H9 (cell line): ENCODE results near the gene DENR. TPM values are rescaled to one million over a fixed set of nuclear protein-coding genes. Genes with fewer than 3 reads are reported as not detected.

ENCODE experiments used
- DNase-seq: peaks from one replicate; pipeline ENCODE4 v3.0.0-alpha.2; 2017
- H2AFZ ChIP-seq: one replicate; pipeline ENCODE4 v1.6.1; 2013; ENCODE audit warnings: mild to moderate bottlenecking, low read length, control low read depth, moderate library complexity
- H2AK5ac ChIP-seq: 2 replicates; pipeline ENCODE4 v1.6.1; 2013; ENCODE audit warnings: low read length, control low read depth, mixed read lengths; ENCODE audit not compliant: insufficient read length
- H2BK120ac ChIP-seq: one replicate; pipeline ENCODE4 v1.6.1; 2013; ENCODE audit warnings: low read depth, mild to moderate bottlenecking, low read length, control low read depth, inconsistent platforms; ENCODE audit not compliant: poor library complexity, severe bottlenecking
- H2BK12ac ChIP-seq: 2 replicates; pipeline ENCODE4 v1.6.1; 2013; ENCODE audit warnings: low read length, control low read depth, mixed read lengths, low read depth; ENCODE audit not compliant: insufficient read length
- H2BK15ac ChIP-seq: 2 replicates; pipeline ENCODE4 v1.6.1; 2013; ENCODE audit warnings: low read depth, low read length, control low read depth
- H2BK20ac ChIP-seq: one replicate; pipeline ENCODE4 v1.6.1; 2013; ENCODE audit warnings: low read depth, mild to moderate bottlenecking, low read length, control low read depth, inconsistent platforms; ENCODE audit not compliant: poor library complexity, severe bottlenecking
- H2BK5ac ChIP-seq: 2 replicates; pipeline ENCODE4 v1.6.1; 2013; ENCODE audit warnings: low read length, control low read depth, mixed read lengths; ENCODE audit not compliant: insufficient read length
- H3K14ac ChIP-seq: 2 replicates; pipeline ENCODE4 v1.6.1; 2013; ENCODE audit warnings: low read length, control low read depth; ENCODE audit not compliant: insufficient read depth
- H3K18ac ChIP-seq: 2 replicates; pipeline ENCODE4 v1.6.1; 2013; ENCODE audit warnings: low read depth, mild to moderate bottlenecking, mixed read lengths, low read length, control low read depth; ENCODE audit not compliant: insufficient read length
- H3K23ac ChIP-seq: 2 replicates; pipeline ENCODE4 v1.6.1; 2013; ENCODE audit warnings: low read length, control low read depth, mixed read lengths, low read depth; ENCODE audit not compliant: insufficient read length
- H3K23me2 ChIP-seq: 2 replicates; pipeline ENCODE4 v1.6.1; 2013; ENCODE audit warnings: low read depth, mild to moderate bottlenecking, mixed read lengths, low read length, control low read depth; ENCODE audit not compliant: insufficient read length, poor library complexity, severe bottlenecking
- H3K27ac ChIP-seq: 2 replicates; pipeline ENCODE4 v1.5.1; 2013; ENCODE audit warnings: low read length, control low read depth, mixed read lengths, low read depth; ENCODE audit not compliant: insufficient read length
- H3K27me3 ChIP-seq: 2 replicates; pipeline ENCODE4 v1.6.1; 2013; ENCODE audit warnings: low read length, control low read depth, inconsistent platforms; ENCODE audit not compliant: insufficient read depth
- H3K4ac ChIP-seq: 2 replicates; pipeline ENCODE4 v1.6.1; 2013; ENCODE audit warnings: low read depth, mild to moderate bottlenecking, control low read depth, inconsistent platforms, low read length, moderate library complexity
- H3K4me1 ChIP-seq: 2 replicates; pipeline ENCODE4 v1.6.1; 2013; ENCODE audit warnings: low read length, control low read depth, inconsistent platforms; ENCODE audit not compliant: insufficient read depth
- H3K4me2 ChIP-seq: 2 replicates; pipeline ENCODE4 v1.6.1; 2013; ENCODE audit warnings: low read length, control low read depth, mixed read lengths; ENCODE audit not compliant: insufficient read length, insufficient read depth
- H3K56ac ChIP-seq: 2 replicates; pipeline ENCODE4 v1.6.1; 2013; ENCODE audit warnings: low read depth, mild to moderate bottlenecking, mixed read lengths, low read length, control low read depth; ENCODE audit not compliant: insufficient read length
- H3K79me1 ChIP-seq: 2 replicates; pipeline ENCODE4 v1.6.1; 2013; ENCODE audit warnings: low read depth, mild to moderate bottlenecking, moderate library complexity, low read length, control low read depth, inconsistent platforms; ENCODE audit not compliant: insufficient read depth, poor library complexity, severe bottlenecking
- H3K79me2 ChIP-seq: 2 replicates; pipeline ENCODE4 v1.6.1; 2013; ENCODE audit warnings: low read length, control low read depth, inconsistent platforms; ENCODE audit not compliant: insufficient read depth
- H3K9ac ChIP-seq: 2 replicates; pipeline ENCODE4 v1.6.1; 2013; ENCODE audit warnings: low read length, control low read depth, mixed read lengths; ENCODE audit not compliant: insufficient read length; ENCODE audit errors: extremely low read depth
- H3K9me3 ChIP-seq: one replicate; pipeline ENCODE4 v1.6.1; 2013; ENCODE audit warnings: low read depth, low read length, inconsistent platforms; ENCODE audit not compliant: control insufficient read depth
- H3T11ph ChIP-seq: one replicate; pipeline ENCODE4 v1.6.1; 2013; ENCODE audit warnings: mild to moderate bottlenecking, low read length, control low read depth, inconsistent platforms
- H4K20me1 ChIP-seq: one replicate; pipeline ENCODE4 v1.6.1; 2013; ENCODE audit not compliant: control insufficient read depth, insufficient read length, insufficient read depth
- H4K5ac ChIP-seq: 2 replicates; pipeline ENCODE4 v1.6.1; 2013; ENCODE audit warnings: low read depth, mild to moderate bottlenecking, mixed read lengths, low read length, control low read depth; ENCODE audit not compliant: insufficient read length
- H4K8ac ChIP-seq: replicated peaks from 2 replicates; pipeline ENCODE4 v1.6.1; 2013; ENCODE audit warnings: low read length, control low read depth, mixed read lengths, low read depth; ENCODE audit not compliant: insufficient read length
- H4K91ac ChIP-seq: 2 replicates; pipeline ENCODE4 v1.6.1; 2013; ENCODE audit warnings: low read depth, mild to moderate bottlenecking, moderate library complexity, mixed read lengths, low read length, control low read depth; ENCODE audit not compliant: insufficient read length
- H3K27ac Mint-ChIP-seq, 3 experiments: 2 replicates in 2 of 3; 3 replicates in 1 of 3; pipeline ENCODE4 v1.8.0; 2020 to 2021; ENCODE audit warnings: mixed read lengths in 3 of 3, mild to moderate bottlenecking in 1 of 3, moderate library complexity in 1 of 3
- H3K27me3 Mint-ChIP-seq: 2 replicates; pipeline ENCODE4 v1.8.0; 2021; ENCODE audit warnings: low read depth, mild to moderate bottlenecking, moderate library complexity, mixed read lengths
- H3K36me3 Mint-ChIP-seq, 3 experiments: 2 replicates in 2 of 3; 3 replicates in 1 of 3; pipeline ENCODE4 v1.8.0; 2020 to 2021; ENCODE audit warnings: low read depth in 3 of 3, mixed read lengths in 3 of 3; ENCODE audit not compliant: insufficient read depth in 1 of 3
- H3K4me1 Mint-ChIP-seq, 2 experiments: 2 replicates each; pipeline ENCODE4 v1.8.0; 2020; ENCODE audit warnings: mixed read lengths in 2 of 2
- H3K4me3 Mint-ChIP-seq, 2 experiments: 2 replicates in 1 of 2; 3 replicates in 1 of 2; pipeline ENCODE4 v1.8.0; 2020 to 2021; ENCODE audit warnings: mild to moderate bottlenecking in 2 of 2, mixed read lengths in 2 of 2, moderate library complexity in 1 of 2
- H3K9me3 Mint-ChIP-seq, 2 experiments: 2 replicates in 1 of 2; 3 replicates in 1 of 2; pipeline ENCODE4 v1.8.0; 2020; ENCODE audit warnings: mild to moderate bottlenecking in 2 of 2, mixed read lengths in 2 of 2, moderate library complexity in 1 of 2
- WGBS: extraction: QIAGEN DNeasy Blood & Tissue Kit; methylation state at CpG from one replicate; pipeline ENCODE4 v1.1.7; 2013; ENCODE audit warnings: missing lambda C conversion rate, low lambda C conversion rate, mixed read lengths; ENCODE audit not compliant: insufficient read length; ENCODE audit errors: extremely low coverage; 5-methylcytosine and 5-hydroxymethylcytosine counted together
- total RNA-seq: library from RNA; stranded (reverse); gene quantifications from 2 replicates; pipeline ENCODE4 v1.2.1, GENCODE V29; 2021
- TF ChIP-seq, protein P1 (sequence below): fragments of 200-600 bp; sonication (generic); conservative IDR thresholded peaks from 3 replicates; pipeline ENCODE4 v1.8.0; 2021; ENCODE audit warnings: antibody characterized with exemption, mild to moderate bottlenecking

DENR gene
- total RNA-seq, 1 experiment from 2014 or later: 104 TPM

DNA sequence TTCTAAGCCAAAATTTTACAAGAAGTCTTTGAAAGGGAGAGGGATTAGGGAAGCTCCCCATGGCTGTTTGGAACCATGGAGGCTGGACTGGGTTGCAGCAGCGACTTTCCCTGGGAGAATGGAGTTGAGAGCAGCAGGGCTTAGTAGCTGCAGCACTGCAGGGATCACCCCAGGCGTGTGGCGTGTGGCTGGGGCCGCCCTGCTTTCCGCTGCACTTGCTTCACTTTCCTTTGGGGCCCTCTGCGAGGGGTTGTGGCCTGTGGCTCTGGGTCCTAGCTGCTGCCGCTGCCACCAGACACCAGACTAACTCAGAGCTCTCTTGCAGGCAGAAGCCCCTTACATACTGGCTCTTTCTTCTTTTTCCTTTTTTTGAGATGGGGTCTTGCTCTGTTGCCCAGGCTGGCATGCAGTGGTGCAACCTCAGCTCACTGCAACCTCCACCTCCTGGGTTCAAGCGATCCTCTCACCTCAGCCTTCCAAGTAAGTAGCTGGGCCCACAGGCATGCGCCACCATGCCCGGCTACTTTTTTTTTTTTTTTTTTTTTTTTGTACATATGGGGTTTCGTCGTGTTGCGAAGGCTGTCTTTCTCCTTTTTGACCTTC lies 47.1 kb downstream of the DENR start:
- Histone ChIP-seq H4K8ac (no peak overlapping the region), H3K79me1 (no peaks in the 10 kb centered on the region), H2BK20ac (no peak overlapping the region), H3K9me3 (no peaks in the 10 kb centered on the region), H4K5ac (no peak overlapping the region), H2AFZ (no peak overlapping the region), H2BK12ac (no peak overlapping the region), H2BK15ac (no peak overlapping the region), H2BK5ac (no peak overlapping the region), H3K18ac (no peak overlapping the region), H4K91ac (no peak overlapping the region), H3K27ac (no peak overlapping the region), H2BK120ac (no peak overlapping the region), H3K27me3 (no peaks in the 10 kb centered on the region), H4K20me1 (no peaks in the 10 kb centered on the region), H3K23me2 (no peaks in the 10 kb centered on the region), H3T11ph (no peak overlapping the region), H3K79me2 (no peaks in the 10 kb centered on the region), H3K14ac (no peak overlapping the region; the same call in 1 of the 2 replicates), H3K4ac (no peak overlapping the region), H3K4me1 (no peaks in the 10 kb centered on the region), H2AK5ac (no peak overlapping the region), H3K4me2 (no peak overlapping the region), H3K23ac (no peak overlapping the region), H3K9ac (no peak overlapping the region), H3K56ac (no peak overlapping the region)
- DNase-seq: no peak
- no peaks in the 10 kb centered on the region for H3K36me3 Mint-ChIP-seq
- H3K27ac Mint-ChIP-seq: no peak overlapping the region
- H3K4me1 Mint-ChIP-seq: peaks cover 4% of the 10 kb centered on the region in 2 experiments; a peak in 2 of 4 replicates
- no peak overlapping the region for H3K4me3 Mint-ChIP-seq
- WGBS: no CpG with 5 or more reads among the region's 13 CpGs
- no peaks in the 10 kb centered on the region for H3K27me3 Mint-ChIP-seq
- TF ChIP-seq, protein P1, sequence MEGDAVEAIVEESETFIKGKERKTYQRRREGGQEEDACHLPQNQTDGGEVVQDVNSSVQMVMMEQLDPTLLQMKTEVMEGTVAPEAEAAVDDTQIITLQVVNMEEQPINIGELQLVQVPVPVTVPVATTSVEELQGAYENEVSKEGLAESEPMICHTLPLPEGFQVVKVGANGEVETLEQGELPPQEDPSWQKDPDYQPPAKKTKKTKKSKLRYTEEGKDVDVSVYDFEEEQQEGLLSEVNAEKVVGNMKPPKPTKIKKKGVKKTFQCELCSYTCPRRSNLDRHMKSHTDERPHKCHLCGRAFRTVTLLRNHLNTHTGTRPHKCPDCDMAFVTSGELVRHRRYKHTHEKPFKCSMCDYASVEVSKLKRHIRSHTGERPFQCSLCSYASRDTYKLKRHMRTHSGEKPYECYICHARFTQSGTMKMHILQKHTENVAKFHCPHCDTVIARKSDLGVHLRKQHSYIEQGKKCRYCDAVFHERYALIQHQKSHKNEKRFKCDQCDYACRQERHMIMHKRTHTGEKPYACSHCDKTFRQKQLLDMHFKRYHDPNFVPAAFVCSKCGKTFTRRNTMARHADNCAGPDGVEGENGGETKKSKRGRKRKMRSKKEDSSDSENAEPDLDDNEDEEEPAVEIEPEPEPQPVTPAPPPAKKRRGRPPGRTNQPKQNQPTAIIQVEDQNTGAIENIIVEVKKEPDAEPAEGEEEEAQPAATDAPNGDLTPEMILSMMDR: no peak
- no peaks in the 10 kb centered on the region; a peak in 1 of 5 replicates for H3K9me3 Mint-ChIP-seq
